Right forelimb (tissue), 1 donor: Measurements from ENCODE around the gene CDKL4.
"Not testable (repeated sequence)": the region's sequence is repeated elsewhere in the genome, so short reads cannot be mapped to it uniquely, and the experiment has no call there.

Source experiments
- DNase-seq: peaks from one replicate; pipeline ENCODE4 v3.0.0-alpha.2; 2018

CDKL4 gene

DNA sequence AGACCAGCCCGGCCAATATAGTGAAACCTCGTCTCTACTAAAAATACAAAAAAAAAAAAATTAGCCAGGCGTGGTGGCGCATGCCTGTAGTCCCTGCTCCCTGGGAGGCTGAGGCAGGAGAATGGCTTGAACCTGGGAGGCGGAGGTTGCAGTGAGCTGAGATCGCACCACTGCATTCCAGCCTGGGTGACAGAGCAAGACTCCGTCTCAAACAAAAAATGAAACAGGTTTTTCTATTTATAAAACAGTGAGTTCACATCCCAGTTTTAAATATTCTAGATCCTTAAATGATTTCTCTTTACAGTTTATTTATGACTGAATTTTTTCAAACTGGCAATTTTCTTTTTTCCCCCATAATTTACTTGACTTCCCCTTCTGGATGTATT is 102.8 kb downstream of the CDKL4 start:
- not testable (repeated sequence) for DNase-seq

DNA sequence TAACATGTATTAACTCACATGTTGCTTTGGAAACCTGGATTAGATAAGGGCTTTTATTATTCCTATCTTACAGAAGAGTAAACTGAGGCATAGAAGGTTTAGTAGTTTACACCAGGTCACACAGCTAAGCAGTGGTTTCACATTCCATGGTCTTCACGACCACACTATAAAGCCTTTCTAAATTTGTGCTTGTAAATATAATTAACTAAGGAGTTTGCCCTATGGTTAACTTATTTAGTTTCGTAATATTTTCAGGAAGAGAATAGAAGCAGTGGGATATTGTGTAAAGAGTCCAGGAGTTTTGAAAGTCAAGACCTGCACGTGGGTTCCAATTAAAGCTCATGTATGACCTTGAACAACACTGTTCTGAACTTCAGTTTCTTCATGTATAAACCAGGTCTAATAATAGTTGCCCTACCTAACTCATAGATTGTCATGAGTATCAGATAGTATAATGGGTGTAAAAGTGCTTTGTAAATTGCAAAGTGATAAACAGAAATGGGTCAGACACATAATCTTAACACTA is 103.4 kb downstream of the CDKL4 start:
- no peak for DNase-seq

GRCh38 chr2:39139511-39140237 is 104.1 kb downstream of the CDKL4 start:
- DNase-seq: no peak

DNA sequence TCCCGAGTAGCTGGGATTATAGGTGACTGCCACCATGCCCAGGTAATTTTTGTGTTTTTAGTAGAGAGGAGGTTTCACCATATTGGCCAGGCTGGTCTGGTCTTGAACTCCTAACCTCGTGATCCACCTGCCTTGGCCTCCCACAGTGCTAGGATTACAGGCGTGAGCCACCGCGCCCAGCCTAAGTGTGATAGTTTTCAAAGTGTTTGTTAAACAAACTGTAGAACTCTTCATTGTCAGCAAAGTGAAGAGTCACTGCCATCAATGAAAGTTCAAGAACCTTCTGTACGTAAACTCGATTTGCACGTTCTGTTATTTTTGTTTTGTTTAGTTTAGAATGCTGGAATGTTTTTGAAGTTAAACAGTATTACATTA is 104.9 kb downstream of the CDKL4 start:
- no peak for DNase-seq

- DNase-seq: not testable (repeated sequence)
Observed at GRCh38 chr2:39138187-39138836, 105.5 kb downstream of the CDKL4 start.

DNA sequence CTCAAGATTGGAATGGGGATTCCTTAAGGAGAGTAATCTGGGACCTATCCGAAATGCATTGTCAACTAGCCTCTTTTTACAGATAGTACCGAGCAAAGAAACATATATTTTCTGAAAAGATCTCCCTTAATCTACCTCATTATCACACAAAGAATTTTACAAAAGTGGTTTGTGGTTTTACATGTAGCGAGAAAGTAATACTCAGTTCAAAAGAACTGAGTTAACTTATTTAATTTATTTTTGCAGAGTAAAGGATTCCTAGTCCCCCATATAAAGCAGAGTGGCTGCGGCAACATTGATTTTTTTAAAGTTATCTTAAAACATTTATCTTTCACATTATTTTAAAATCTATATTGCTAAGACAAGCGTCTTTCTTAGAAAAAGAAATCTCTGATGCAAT is 107.0 kb downstream of the CDKL4 start:
- DNase-seq: no peak

DNA sequence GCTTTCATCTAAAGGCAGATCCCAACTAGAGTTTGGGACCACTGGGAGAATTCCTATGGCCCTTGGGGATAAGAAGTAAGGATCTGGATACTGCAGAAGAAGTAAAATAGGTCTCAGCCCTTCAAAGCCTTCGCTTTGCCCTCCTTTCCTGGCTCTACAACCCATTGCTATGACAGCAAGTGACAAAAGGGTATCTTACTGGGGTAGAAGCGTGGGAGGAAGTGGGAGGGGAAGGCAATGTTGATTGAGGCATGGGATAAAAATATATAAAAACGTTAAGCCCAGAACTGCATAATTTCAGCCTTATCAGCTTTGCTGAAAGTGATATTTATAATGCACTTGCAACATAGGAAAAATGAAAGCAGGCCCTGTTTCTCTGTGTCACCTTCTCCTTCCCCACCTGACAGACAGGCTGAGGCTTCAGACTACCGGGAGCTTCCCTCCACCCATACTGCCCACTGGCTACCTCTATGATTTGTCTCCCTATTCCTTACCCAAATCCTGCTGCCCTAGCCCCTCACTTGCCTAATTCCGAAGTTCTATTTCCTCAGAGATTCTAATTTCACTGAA is 108.0 kb downstream of the CDKL4 start:
- DNase-seq: no peak

GRCh38 chr2:39133215-39133851 is 110.4 kb downstream of the CDKL4 start:
- DNase-seq: no peak

DNA sequence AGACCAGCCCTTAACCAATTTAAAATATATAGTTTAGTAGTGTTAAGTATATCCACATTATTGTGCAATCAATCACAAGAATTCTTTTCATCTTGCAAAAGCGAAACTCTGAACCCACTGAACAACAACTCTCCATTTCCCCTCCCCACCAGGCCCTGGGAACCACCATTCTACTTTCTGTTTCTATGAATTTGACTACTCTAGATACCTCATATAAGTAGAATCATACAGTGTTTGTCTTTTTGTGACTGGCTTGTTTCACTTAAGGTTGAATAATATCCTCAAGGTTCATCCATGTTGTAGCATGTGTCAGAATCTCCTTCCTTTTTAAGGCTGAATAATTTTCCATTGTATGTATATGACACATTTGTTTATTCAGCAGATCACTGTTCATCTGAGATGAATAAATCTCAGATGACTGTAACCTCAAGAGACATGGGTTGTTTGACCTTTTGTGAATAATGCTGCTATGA is 114.8 kb downstream of the CDKL4 start:
- no peak for DNase-seq

DNA sequence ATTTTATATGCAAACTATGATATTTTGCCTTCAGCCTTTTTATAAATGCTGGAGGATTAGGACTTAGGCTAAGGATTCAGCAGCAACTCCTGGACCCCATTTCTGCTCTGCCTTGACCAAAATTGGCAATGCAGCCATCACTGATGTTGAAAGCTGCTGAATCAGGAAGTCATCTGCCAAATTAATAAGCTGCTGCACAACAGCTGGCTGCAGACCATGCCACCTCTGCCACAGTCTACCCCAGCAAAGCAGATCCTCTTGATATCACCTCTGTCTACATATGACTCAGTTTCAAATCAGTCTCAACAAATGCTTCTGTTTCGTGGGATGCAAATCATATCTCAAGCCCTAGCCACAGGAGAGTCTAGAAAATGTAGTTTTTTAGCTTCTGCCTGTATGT is 115.8 kb downstream of the CDKL4 start:
- DNase-seq: no peak
